ENCODE results near the gene PDZRN3. TPM values are rescaled to one million over a fixed set of nuclear protein-coding genes. Genes with fewer than 3 reads are reported as not detected.

The PDZRN3 gene
- total and polyA plus RNA-seq, 4 donors = 7.3 to 36.4 (median 16.3) TPM

DNA sequence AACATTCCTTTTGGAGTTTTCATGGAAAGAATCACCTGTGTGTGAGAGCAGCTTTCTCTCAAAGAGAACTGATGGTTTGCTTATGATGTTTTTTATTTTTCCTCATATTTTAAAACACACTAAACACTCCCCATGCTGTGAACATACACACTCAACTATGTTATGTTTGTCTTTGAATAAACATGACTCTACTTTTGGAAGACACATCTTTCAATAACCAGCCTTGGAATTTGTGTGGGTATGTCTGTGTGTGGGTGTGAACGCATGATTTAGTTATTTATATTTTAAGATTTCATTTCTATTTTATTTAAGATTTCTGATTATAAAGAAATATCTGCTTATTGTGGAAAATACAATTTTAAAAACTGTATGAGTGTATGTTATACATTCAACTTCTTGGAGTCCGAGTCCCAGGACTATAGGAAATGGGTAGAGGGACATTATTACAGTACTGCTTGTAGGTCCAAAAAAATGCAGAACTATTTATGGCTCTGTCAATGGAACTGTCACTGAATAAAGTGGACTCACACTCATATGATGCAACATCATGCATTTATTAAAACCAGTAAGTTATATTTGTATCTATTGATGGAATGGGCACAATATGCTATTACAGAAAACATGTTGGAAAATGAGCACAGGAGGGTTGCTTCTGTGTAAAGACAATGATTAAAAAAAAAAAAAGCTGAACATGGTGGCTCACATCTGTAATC lies 43.5 kb downstream of the PDZRN3 start:
- peak overlapping the region in 1 of 2 donors; percentile 68 for H3K27ac ChIP-seq (ENCODE audit: low read depth in 1 of 2, low read length in 1 of 2)
- peaks cover 0 to 33% (median 14%) of the 10 kb centered on the region in 5 donors for H3K4me1 ChIP-seq (ENCODE audit: control insufficient read depth in 5 of 5, insufficient read depth in 5 of 5, low read length in 5 of 5)
- peaks cover 0 to 8% (median 2%) of the 10 kb centered on the region in 4 donors for H3K36me3 ChIP-seq (ENCODE audit: control insufficient read depth in 4 of 4, insufficient read depth in 4 of 4, low read length in 4 of 4)
- no peak overlapping the region for H3K4me3 ChIP-seq
- no peaks in the 10 kb centered on the region for H3K27me3 ChIP-seq (ENCODE audit: control insufficient read depth in 3 of 3, insufficient read depth in 3 of 3, low read length in 2 of 3)
- no peak overlapping the region for H3K9ac ChIP-seq (ENCODE audit: insufficient read depth in 1 of 2, low read length in 2 of 2)
- ATAC-seq (ENCODE audit: insufficient read depth, low FRiP score) (no peak), DNase-seq (no peak)
- 81 to 87% methylated on average over 2 of the region's 2 CpGs for WGBS, 2 donors
- H3K9me3 ChIP-seq (ENCODE audit: control insufficient read depth in 4 of 4, insufficient read depth in 3 of 4, low read length in 3 of 4) = no peaks in the 10 kb centered on the region
- TF ChIP-seq CTCF (IDR thresholded peaks at IDR 0.05; ENCODE audit: control extremely low read depth, extremely low read depth) = no peak

- no peak for TF ChIP-seq CTCF (IDR thresholded peaks at IDR 0.05; ENCODE audit: control extremely low read depth, extremely low read depth)
- H3K4me1 ChIP-seq (ENCODE audit: control insufficient read depth in 5 of 5, insufficient read depth in 5 of 5, low read length in 5 of 5) = peaks cover 0 to 32% (median 15%) of the 10 kb centered on the region in 5 donors
- H3K9me3 ChIP-seq (ENCODE audit: control insufficient read depth in 4 of 4, insufficient read depth in 3 of 4, low read length in 3 of 4) = no peaks in the 10 kb centered on the region
- peak; percentile 72 to 91 (median 75) for DNase-seq
- H3K27me3 ChIP-seq (ENCODE audit: control insufficient read depth in 3 of 3, insufficient read depth in 3 of 3, low read length in 2 of 3) = no peaks in the 10 kb centered on the region
- WGBS, 2 donors = 56 to 68% methylated on average over 2 of the region's 2 CpGs
- peak overlapping the region in 1 of 2 donors; percentile 68 for H3K27ac ChIP-seq (ENCODE audit: low read depth in 1 of 2, low read length in 1 of 2)
- no peak for ATAC-seq (ENCODE audit: insufficient read depth, low FRiP score)
- H3K4me3 ChIP-seq = no peak overlapping the region
- H3K9ac ChIP-seq (ENCODE audit: insufficient read depth in 1 of 2, low read length in 2 of 2) = no peak overlapping the region
- H3K36me3 ChIP-seq (ENCODE audit: control insufficient read depth in 4 of 4, insufficient read depth in 4 of 4, low read length in 4 of 4) = peaks cover 0 to 8% (median 2%) of the 10 kb centered on the region in 4 donors
These were observed 44.4 kb downstream of the PDZRN3 start for GRCh38 chr3:73580343-73580742.

DNA sequence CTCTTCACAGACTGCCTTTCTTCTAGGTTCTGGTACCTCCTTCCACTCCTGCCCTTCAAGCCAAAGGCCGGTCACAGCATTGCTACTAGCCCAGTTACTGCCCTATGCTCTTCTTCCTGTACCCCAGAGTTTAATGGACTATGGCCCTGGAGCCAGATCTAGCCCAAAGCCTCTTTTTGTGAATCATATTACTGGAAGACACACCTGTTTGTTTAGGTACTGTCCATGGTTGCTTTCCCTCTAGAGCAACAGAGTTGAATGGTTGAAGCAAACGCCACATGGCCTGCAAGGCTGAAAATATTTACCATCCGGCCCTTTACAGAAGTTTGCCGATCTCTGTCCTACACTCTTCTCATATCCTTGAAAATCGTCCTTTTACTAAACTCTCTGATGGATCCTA lies 47.0 kb downstream of the PDZRN3 start:
- Histone ChIP-seq H3K9me3 (ENCODE audit: control insufficient read depth in 4 of 4, insufficient read depth in 3 of 4, low read length in 3 of 4) (no peaks in the 10 kb centered on the region), H3K4me3 (no peak overlapping the region), H3K36me3 (ENCODE audit: control insufficient read depth in 4 of 4, insufficient read depth in 4 of 4, low read length in 4 of 4) (peaks cover 0 to 12% (median 2%) of the 10 kb centered on the region in 4 donors), H3K9ac (ENCODE audit: insufficient read depth in 1 of 2, low read length in 2 of 2) (no peak overlapping the region), H3K4me1 (ENCODE audit: control insufficient read depth in 5 of 5, insufficient read depth in 5 of 5, low read length in 5 of 5) (peaks cover 0 to 21% (median 12%) of the 10 kb centered on the region in 5 donors), H3K27ac (ENCODE audit: low read depth in 1 of 2, low read length in 1 of 2) (no peak overlapping the region), H3K27me3 (ENCODE audit: control insufficient read depth in 3 of 3, insufficient read depth in 3 of 3, low read length in 2 of 3) (no peaks in the 10 kb centered on the region)
- 87 to 90% methylated on average over 5 of the region's 5 CpGs for WGBS, 2 donors
- DNase-seq (no peak), ATAC-seq (ENCODE audit: insufficient read depth, low FRiP score) (no peak)
- no peak for TF ChIP-seq CTCF (IDR thresholded peaks at IDR 0.05; ENCODE audit: control extremely low read depth, extremely low read depth)
